Ascending aorta (tissue), 2 donors: ENCODE results near the gene UGT1A5. TPM values are rescaled to one million over a fixed set of nuclear protein-coding genes. Genes with fewer than 3 reads are reported as not detected.

Source experiments
- DNase-seq, 2 donors: peaks; one replicate each; pipeline ENCODE4 v3.0.0-alpha.2; 2019; ENCODE audit warnings: low spot score in 2 of 2
- H3K27ac ChIP-seq, 2 donors: fragments of 200-600 bp; sonication (generic); one replicate each; pipeline ENCODE4 v1.5.1; 2016 to 2017; ENCODE audit warnings: mild to moderate bottlenecking in 1 of 2
- H3K27me3 ChIP-seq: fragments of 200-600 bp; sonication (generic); one replicate; pipeline ENCODE4 v1.5.1; 2017
- H3K36me3 ChIP-seq, 2 donors: fragments of 200-600 bp; sonication (generic); one replicate each; pipeline ENCODE4 v1.5.1; 2016
- H3K4me1 ChIP-seq, 2 donors: fragments of 200-600 bp; sonication (generic); one replicate each; pipeline ENCODE4 v1.5.1; 2016 to 2017; ENCODE audit warnings: mild to moderate bottlenecking in 1 of 2
- H3K4me3 ChIP-seq, 2 donors: fragments of 200-600 bp; sonication (generic); one replicate each; pipeline ENCODE4 v1.5.1; 2016 to 2017; ENCODE audit warnings: mild to moderate bottlenecking in 1 of 2
- H3K9me3 ChIP-seq, 2 donors: fragments of 200-600 bp; sonication (generic); one replicate each; pipeline ENCODE4 v1.5.1; 2016
- CTCF ChIP-seq, 3 experiments: fragments of 200-600 bp in 2 of 3; fragments of 450-650 bp in 1 of 3; sonication (generic) in 2 of 3; IDR thresholded peaks; one replicate each; pipeline ENCODE4 v1.5.1; 2016 to 2019; ENCODE audit warnings: antibody characterized with exemption in 3 of 3, mild to moderate bottlenecking in 1 of 3, moderate library complexity in 1 of 3
- intact Hi-C: fragments of 100-400 bp; cut with DNase I; formaldehyde crosslinking; loops from one replicate; pipeline ENCODE4 v1.15.1; 2023
- total RNA-seq: library from RNA; depleted of rRNA; stranded (reverse); fragments of >200 nt; gene quantifications from one replicate; pipeline ENCODE4 v1.1.0, GENCODE V29; 2016

Gene UGT1A5
- total RNA-seq, 1 donor from 2014 or later = not detected

- Histone ChIP-seq H3K27me3 (no peaks in the 10 kb centered on the region), H3K36me3 (no peaks in the 10 kb centered on the region), H3K9me3 (no peaks in the 10 kb centered on the region), H3K4me1 (no peaks in the 10 kb centered on the region), H3K27ac (no peak overlapping the region), H3K4me3 (no peak overlapping the region)
- no peak for TF ChIP-seq CTCF (IDR thresholded peaks at IDR 0.05)
- intact Hi-C loops = no loop called here
- no peak for DNase-seq
Measured at GRCh38 chr2:233690444-233690843, 22.3 kb upstream of the UGT1A5 start.

GRCh38 chr2:233691443-233692433, 21.0 kb upstream of the UGT1A5 start:
- intact Hi-C loops = no loop called here
- Histone ChIP-seq H3K27ac (no peak overlapping the region), H3K4me3 (no peak overlapping the region), H3K4me1 (no peaks in the 10 kb centered on the region), H3K36me3 (no peaks in the 10 kb centered on the region), H3K9me3 (no peaks in the 10 kb centered on the region), H3K27me3 (no peaks in the 10 kb centered on the region)
- TF ChIP-seq CTCF (IDR thresholded peaks at IDR 0.05) = no peak
- no peak for DNase-seq

GRCh38 chr2:233692648-233693047, 20.1 kb upstream of the UGT1A5 start, which contains the start of gene UGT1A6:
TSS of gene UGT1A6 (plus strand) at chr2:233692890. CDS start at chr2:233693005, 115 bp downstream.
- no peak for TF ChIP-seq CTCF (IDR thresholded peaks at IDR 0.05)
- Histone ChIP-seq H3K4me3 (no peak within 1 kb of the TSS), H3K27ac (no peak within 1 kb of the TSS), H3K27me3 (no peaks in the 10 kb centered on the region), H3K4me1 (no peaks in the 10 kb centered on the region), H3K36me3 (no peaks in the 10 kb centered on the region), H3K9me3 (no peaks in the 10 kb centered on the region)
- intact Hi-C loops = no loop called here
- DNase-seq = no peak

DNA sequence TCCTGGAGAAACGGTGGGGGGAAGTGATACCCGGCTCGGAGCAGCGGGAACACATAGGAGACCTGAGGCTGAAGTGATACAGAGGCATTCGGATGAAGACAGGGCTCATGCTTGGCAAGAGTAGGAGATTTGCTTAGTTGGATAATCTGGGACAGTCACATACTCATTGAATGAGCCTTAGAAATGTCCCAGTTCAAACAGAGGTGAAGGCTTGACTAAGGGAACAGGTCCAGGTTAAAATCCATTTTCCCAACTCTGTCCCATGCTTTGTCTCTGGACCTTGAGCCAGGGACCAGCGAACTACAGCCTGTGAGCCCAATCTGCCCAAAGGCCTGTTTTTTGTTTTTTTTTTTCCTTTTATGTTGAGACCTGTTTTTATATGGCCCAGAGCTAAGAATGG, 18.7 kb upstream of the UGT1A5 start:
- Histone ChIP-seq H3K27ac (no peak overlapping the region), H3K36me3 (no peaks in the 10 kb centered on the region), H3K4me1 (no peaks in the 10 kb centered on the region), H3K9me3 (no peaks in the 10 kb centered on the region), H3K27me3 (no peaks in the 10 kb centered on the region), H3K4me3 (no peak overlapping the region)
- no peak for TF ChIP-seq CTCF (IDR thresholded peaks at IDR 0.05)
- intact Hi-C loops = no loop called here
- DNase-seq = no peak

DNA sequence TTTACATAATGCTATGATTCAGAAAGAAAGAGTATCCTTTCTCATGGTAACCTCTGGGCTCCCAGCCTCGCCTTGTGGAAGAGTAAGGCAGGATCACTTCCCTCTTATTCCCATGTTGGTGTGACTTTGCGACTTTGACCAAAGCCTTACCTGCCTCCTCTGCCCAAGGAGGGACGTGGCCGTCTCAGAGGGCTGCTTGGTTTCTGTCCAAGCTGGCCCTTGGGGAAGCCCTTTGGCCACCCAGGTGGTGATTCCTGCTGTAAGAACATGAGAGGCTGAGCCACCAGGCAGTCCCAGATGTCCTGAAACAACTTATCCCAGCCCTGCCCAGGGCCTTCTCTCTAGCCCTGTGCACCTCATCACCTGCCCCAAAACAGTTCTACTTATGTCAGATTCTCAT, 14.0 kb upstream of the UGT1A5 start:
- no peak overlapping the region for H3K27ac ChIP-seq
- intact Hi-C loops = no loop called here
- no peaks in the 10 kb centered on the region for H3K9me3 ChIP-seq
- DNase-seq = no peak
- no peak overlapping the region for H3K4me3 ChIP-seq
- no peaks in the 10 kb centered on the region for H3K27me3 ChIP-seq
- no peaks in the 10 kb centered on the region for H3K36me3 ChIP-seq
- peaks cover 0 to 3% of the 10 kb centered on the region in 2 donors for H3K4me1 ChIP-seq
- TF ChIP-seq CTCF (IDR thresholded peaks at IDR 0.05) = no peak
